SHP77 (cell line): ENCODE results near the gene ZIK1.

ENCODE experiments used
- DNase-seq, 2 experiments: peaks; one replicate each; lab custom pipeline; 2025; lab: John Stamatoyannopoulos, UW

ZIK1 gene

DNA sequence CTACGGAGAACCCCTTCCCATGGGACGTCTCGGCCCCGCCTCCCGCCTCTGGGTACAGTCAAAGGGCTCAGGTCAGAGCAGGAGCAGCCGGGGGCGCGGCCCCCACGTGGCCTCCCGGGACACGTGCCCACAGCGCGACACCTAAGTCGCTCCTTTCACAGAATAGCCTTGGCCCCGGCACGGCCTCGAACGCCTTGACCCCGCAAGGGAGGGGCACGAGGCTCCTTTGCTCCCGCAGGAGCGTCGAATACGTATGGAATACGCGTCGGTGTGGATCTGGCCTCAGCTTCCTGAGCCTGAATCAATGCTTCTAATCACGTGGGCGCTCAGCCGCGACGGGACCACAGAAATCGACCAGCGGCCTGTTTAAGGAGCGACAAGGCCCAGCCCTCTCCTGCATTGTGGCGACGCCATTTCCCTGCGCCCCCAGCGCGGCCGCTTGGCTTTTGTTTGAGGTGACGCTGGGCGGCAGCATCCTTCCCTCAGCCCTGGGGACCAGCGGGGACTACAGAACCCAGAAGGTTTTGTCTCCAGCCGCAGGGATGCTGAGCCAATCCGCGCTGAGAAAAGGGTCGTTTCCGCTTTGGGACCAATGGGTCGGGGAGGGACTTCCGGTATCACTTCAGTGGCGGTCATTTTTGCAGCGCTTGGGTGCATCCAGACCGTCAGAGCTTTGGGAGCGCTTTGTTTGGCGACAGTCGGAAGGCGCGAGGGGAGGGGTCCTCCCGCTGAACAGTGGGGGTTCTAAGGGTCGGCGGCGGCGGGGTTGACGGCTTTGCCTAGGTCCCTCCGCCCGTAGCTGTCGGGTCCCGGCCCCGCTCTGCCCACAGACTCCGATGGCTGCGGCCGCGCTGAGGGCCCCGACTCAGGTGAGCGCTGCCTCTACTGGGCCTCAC, at the start of gene ZIK1:
Gene ZIK1 (plus strand): TSS at position 625 of the 896 bp plus-strand sequence. CDS start 212 bp downstream, at position 837.
- DNase-seq = no peak

GRCh38 chr19:57537953-57538547, 45.9 kb upstream of the ZIK1 start:
- DNase-seq = no peak

- no peak for DNase-seq
These were observed 37.4 kb upstream of the ZIK1 start for GRCh38 chr19:57546513-57546912.

DNA sequence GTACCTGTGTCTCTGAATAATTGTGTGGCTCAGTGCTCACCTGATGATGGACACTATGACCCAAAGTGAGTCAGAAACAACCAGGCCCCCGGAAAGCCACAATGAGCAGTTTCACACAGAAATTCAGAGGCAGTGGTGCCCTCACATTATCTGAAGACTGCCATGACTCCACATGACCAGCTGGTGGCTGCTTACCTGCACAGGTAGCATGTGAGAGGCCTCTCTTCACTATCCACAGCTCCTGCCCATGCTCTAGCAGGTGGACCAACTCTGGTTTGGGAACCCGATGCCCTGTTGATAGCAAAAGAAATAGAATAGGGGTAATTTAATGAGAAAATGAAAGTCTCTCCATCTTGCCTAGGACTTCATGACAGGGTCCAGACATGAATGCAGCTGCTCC, 31.5 kb upstream of the ZIK1 start:
- DNase-seq = no peak

DNA sequence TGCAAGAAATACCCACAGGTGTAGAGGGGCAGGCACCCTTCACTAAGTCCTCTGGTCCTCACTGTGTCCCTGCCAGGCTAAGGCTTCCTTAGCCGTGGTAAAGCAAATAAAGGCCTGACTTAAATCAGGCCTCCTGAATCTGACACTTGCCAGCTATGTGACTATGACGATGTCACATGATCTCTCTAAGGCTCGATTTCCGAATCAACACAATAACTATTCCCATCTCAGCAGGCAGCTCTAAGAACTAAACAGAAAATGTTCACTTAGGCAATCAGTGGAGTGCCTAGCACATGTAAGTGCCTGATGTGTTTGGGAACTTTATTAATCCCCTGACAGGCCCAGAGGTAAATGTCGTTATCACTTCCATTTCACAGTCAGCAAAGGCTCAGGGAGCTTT, 26.3 kb upstream of the ZIK1 start:
- no peak for DNase-seq

GRCh38 chr19:57558525-57558924, 25.4 kb upstream of the ZIK1 start:
- DNase-seq = no peak

- DNase-seq = peak in 1 of 2 experiments; percentile 4
These were observed 24.9 kb upstream of the ZIK1 start for GRCh38 chr19:57559008-57559403.

GRCh38 chr19:57559404-57560025, 24.4 kb upstream of the ZIK1 start, which contains the start of gene ZNF550:
TSS of gene ZNF550 (minus strand) at chr19:57559863. CDS start at chr19:57559682, 181 bp downstream.
- DNase-seq = peak; percentile 70 to 82

- no peak for DNase-seq
These were observed 23.9 kb upstream of the ZIK1 start for GRCh38 chr19:57560049-57560491.

GRCh38 chr19:57563547-57563946, 20.4 kb upstream of the ZIK1 start:
- no peak for DNase-seq

DNA sequence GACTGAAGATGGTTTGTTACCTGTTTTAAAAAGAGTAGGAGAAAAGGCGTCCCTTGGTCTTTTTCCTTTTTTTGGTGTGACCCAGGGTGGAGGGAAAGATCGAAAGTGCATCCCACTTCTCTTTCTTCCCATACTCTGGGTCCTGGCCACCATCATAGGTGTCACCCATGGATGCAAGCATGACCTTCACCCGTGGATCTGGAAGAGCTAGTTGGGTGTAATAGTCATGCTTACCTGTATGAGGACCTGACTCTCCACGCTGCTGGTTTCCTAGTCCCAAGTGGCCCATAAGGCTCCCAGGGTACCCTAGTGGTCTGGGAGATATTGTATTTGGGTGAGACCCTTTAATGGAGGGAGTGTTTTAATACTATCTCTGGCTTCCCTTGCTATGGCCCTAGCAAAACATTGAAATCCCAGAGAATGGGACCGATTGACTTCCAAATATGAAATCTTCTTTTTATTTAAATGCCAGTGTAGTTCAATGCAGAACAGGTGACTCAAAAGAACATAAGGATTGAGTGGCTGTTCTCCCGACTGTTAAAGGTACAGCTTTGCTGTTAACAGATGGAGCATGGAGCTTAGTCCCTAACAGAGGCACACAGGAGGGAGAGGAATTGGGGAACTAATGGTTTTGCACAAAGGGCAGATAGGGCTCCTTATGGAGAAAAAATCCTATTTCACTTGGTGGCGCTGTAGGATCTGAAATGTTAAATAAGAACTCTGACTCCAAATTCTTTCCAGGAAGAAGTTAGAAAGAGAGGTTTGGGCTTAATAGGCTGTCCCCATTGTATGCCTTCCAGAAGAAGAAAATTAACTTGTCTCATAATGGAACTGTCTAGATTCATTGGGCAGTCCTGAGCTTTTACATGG, 17.3 kb upstream of the ZIK1 start:
- no peak for DNase-seq

- no peak for DNase-seq
These were observed 13.2 kb upstream of the ZIK1 start for GRCh38 chr19:57570707-57571106.

GRCh38 chr19:57572415-57572947, 11.5 kb upstream of the ZIK1 start:
- no peak for DNase-seq

DNA sequence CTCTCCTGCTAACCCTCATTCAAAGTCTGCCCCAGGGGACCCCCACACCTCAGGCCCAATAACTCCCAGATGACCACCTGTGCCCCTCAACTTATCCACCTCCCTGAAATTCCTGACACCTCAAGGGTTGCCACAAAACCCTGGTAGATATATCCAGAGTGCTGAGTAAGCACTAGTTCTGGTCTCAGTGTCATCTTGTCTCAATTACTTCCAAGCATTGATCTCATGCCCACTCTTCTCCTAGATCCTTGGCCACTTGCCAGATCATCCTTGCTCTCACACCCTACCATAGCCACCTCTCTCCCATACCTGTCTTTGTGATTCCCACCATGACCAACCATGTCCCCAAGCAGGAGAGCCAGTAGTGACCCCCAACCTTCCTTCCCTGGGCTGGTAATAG, 7.3 kb upstream of the ZIK1 start:
- no peak for DNase-seq

DNA sequence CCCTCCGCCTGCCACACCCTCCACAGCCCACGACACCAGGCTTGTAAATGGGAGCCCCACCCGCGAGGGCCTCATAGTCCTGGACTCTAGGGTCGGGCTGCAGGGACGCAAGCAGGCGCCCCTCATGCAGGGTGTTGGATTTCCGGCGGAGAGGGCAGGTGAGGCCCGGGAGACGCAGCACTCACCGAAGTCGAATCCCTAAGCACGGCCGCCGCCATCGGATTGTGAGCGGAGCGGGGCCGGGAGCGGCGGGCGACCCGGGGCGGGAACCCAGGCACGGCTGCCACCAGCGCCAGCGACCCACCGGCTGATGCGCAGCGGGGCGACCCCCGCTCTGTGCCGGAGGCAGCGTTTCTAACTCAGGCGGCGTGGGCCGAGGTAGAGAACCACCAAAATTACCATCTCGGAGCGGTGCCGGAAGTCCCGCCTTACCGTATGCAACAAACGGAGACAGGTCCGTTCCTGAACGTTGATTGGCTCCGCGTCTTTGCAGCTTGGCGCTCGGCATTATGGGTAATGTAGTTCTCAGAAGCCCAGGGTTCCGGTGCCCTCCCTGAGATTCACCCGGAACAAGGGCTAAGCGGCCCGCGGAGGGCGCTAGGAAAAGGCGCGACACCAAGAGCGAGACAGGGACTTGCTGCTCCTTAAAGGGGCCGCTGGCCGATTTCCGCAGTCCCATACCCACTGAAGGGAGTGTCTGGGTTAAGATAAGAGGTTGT, 5.3 kb upstream of the ZIK1 start, which contains the start of gene ZNF416:
Gene ZNF416 (minus strand): TSS at position 425 of the 719 bp plus-strand sequence. CDS start 207 bp downstream, at position 218.
- DNase-seq = peak; percentile 96 to 97

- no peak for DNase-seq
These were observed 833 bp upstream of the ZIK1 start for GRCh38 chr19:57583104-57583520.

DNA sequence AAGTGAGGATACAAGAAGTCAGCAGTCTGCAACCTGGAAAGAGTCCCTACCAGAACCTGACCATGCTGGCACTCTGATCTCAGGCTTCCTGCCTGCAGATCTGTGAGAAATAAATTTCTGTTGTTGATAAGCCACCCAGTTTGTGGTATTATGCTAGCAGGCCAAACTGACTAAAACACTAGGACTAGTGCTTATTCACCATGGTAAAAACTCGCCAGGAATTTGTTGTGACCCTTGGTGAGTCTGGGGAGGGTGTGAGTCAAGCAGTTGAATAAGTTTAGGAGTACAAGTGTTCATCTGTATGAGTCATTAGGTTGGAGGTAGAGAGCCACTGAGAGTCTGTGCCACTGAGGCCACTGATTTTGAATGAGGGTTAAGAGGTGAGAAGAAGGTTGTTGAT, 3.6 kb downstream of the ZIK1 start:
- no peak for DNase-seq

DNA sequence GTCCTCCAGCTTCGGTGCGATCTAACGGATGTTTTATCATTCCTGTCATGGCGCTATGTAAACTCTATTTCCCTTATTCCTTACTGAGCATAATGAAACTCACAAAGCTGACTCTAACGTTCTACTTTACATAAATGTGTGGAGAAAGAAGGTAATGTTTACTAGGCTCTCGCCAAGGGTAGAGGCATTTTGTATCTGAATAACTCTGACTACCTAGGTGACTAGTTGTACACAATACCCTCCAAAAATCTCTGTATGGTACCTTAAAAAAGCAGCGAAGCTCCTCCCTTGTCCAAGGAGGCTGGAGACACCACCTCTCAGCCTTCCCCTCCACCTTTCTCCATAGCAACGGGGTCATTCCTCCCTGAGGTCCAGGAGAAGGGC, 15.4 kb downstream of the ZIK1 start:
- DNase-seq = no peak

GRCh38 chr19:57599761-57600383, 15.9 kb downstream of the ZIK1 start, which contains the start of gene ZNF530:
TSS of gene ZNF530 (plus strand) at chr19:57599885. CDS start at chr19:57604346, 4,461 bp downstream.
- DNase-seq = peak; percentile 90 to 94

DNA sequence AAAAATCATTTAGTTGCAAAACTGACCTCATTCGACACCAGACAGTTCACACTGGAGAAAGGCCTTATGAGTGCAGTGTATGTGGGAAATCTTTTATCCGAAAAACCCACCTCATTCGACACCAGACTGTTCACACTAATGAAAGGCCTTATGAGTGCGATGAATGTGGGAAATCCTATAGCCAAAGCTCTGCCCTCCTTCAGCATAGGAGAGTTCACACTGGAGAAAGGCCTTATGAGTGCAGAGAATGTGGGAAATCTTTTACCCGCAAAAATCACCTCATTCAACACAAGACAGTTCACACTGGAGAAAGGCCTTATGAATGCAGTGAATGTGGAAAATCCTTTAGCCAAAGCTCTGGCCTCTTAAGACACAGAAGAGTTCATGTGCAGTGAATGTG, 23.0 kb downstream of the ZIK1 start:
- DNase-seq = no peak
